GM18498 (cell line): ENCODE results near the gene KRTAP5-3.

Experiments
- ATAC-seq: cut with Tn5 transposase; IDR thresholded peaks from one replicate; pipeline ENCODE4 v1.9.1; 2021; ENCODE audit warnings: mild to moderate bottlenecking, moderate library complexity; ENCODE audit not compliant: unreplicated experiment

KRTAP5-3 gene

GRCh38 chr11:1566381-1567051 is 41.7 kb downstream of the KRTAP5-3 start:
- ATAC-seq = no peak

GRCh38 chr11:1565904-1566247 is 42.4 kb downstream of the KRTAP5-3 start:
- no peak for ATAC-seq

DNA sequence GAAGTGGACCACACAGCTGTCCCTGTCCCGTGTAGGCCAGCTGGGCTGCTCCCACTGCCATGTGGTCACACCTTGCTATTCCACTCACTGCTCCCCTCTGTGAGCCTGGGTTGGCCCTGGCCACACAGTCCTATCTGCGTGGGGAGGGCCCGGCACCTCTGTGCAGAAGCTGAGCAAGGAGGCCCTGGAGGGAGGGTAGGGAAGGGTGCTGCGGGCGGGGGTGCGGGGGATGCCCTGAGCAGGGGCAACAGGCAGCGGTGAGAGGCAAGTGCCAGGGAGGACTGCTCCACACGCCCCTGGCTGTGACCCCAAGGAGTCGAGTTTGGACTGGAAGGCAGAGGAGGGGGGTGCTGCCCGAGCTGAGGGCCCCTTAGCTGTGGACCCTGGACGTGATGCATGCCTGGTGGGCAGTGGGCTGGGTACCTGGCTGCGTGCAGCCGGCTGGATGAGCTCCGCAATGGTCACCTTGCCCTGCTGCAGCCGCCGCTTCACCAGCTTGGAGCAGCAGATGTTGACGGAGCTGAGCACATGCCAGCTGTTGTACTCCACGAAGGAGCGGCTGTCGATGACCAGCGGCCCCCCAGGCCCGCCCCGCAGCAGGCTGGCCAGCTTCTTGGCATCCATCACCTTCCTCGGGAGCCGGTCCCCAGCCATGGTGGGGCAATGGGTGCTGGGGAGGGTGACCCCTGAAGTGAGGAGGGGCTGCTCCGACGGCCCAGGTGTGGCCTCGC is 42.9 kb downstream of the KRTAP5-3 start:
- ATAC-seq = no peak

DNA sequence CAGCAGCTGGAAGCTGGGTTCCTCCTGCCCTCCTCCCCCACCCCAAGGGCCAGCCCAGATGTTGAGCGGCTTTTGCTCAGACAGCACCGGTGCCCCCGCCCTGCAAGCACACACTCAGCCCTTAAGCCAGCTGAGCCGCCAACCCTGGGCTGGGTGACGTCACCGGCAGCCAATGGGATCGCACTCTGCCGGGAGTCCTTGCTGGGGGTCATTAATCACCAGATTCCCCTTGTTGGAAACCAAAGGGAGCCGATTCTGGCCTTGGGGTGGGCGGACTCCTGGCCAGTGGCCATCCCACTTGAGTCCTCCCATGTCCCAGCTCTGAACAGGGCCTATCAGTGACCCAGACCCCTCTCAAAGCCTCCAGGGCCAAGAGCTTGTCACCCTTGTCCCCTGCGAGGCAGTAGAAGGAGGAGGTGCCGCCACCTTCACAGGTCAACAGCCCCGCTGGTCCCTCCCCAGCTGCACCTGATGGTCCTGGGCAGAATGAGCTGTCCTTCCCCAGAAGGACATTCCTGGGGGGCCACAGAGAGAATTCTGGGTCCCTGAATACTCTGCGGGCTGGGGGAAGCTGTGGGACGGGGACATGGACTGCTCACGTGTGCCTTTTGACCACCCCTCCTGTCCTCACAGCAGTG is 43.6 kb downstream of the KRTAP5-3 start:
- ATAC-seq = no peak

DNA sequence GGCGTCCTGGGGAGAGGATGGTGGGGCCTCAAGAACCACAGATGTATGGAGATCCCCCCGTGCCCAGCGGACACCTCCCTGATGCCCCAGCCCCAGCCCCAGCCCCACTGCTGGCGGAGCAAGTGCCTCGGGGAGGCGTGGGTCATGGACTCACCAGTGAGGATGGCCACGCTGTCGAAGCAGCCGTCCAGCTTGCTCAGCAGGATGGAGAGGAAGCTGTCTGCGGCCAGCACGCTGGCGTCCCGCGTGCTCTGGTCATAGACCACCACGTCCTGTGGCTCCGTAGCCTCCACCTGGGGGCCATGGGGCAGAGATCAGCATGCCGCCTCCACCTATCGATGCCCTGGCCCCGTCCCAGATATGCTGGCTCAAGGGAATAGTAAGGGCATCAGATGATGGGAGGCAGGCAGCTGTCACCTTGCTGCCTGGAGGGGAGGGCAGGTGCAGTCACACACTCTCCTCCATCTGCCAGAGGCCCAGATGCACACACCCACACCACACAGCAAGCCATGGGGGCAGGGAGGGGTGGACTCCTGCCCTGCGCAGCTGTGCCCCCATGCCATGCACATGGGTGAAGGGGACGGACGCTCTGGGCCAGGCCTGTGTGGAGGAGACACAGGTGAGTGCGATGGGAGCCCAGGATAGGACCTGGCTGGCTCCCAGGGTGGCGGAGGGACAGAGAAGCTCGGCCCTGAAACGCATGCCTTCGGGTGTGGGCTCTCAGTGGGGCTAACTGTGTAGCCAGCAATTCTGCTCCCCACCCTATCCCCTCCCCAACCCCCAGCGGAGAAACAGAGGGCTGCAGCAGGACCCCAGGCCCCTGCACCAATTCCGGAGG is 44.3 kb downstream of the KRTAP5-3 start:
- ATAC-seq = no peak

DNA sequence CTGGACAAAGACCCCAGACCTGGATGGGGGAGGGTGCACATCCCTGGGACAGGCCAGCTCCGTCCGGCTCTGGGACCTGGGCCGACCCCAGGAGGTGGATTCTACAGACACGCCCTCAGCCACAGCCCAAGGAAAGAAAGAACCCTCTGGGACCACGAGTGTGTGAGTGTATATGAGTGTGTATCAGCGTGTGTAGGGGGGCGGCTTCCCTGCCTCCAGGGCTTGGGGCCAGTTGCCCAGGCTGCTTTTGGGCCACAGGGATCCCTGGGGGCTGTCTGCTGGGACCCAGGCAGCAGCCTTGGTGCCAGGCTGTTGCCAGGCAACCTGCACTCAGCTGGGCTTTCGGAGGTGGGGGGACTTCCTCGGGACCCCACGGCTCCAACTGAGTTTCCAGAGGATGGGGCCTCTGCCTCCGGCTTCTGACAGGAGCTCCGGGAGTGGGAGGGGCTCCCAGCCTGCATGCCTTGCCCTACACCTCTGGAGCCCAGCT is 45.1 kb downstream of the KRTAP5-3 start:
- ATAC-seq = no peak

DNA sequence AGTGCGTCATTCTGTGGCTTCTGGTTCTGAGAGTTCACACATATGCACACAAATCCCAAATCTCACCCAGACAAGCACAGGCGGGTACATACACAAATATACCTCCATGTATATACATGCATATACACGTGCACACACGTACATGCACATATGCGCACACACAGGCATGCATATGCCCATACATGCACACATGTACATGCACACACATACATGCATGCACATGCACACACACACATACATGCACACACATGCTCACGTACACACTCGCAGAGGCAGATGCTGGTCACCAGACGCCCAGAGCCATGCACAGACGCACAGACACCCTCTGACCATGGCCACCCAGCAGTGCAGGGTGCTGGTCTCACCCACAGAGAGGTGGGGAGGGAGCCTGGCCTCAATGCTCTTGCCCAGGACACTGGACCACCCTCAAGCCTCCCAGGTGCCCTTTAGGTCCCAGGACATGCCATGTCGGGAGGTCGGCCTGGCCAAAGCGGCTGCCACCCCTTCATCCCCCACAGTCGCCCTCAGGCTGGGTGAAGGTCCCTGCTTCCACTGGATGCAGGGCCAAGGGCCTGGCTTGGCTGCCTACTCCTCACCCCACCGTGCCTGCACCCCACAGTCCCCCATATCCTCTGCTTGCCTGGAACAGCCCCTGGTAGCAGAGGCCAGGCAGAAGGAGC is 45.7 kb downstream of the KRTAP5-3 start:
- no peak for ATAC-seq

DNA sequence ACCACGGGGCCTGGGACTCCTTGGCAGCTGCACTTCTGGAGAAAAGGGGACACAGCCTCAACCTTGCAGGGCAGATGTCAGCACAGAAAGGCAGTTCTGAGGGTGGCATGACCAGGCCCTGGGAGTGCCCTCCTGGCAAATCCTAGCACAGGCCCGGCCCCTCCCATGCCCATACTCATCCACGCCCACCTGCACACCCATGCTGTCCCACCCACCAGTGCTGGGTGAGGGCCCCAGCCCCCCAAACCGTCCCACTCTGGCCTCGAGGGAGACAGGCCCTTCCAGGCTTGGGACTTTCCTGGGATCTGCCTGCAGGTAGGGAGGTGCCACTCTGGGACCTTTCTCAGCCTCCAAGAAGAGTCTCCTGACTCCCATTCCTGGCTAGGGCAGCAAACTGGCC is 46.3 kb downstream of the KRTAP5-3 start:
- ATAC-seq = no peak

DNA sequence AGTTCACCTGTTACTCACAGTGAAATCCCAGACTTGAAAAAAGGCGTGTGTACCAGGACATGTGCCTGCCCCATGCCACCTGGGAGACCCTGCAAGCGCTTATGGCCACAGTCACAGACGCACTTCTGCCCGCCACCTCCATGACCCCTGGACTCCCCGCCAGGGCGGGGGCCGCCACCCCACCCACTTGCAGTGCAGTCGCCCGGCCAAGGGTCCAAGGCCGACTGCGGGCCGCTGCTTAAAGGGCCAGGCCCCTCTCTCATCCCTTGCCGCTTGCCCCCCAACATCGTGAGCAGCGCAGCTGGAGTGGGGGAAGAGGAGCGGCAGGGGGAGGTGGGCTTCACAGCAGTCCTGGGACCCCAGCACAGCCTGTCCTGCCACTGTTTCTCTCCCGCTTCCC is 47.0 kb downstream of the KRTAP5-3 start:
- no peak for ATAC-seq

DNA sequence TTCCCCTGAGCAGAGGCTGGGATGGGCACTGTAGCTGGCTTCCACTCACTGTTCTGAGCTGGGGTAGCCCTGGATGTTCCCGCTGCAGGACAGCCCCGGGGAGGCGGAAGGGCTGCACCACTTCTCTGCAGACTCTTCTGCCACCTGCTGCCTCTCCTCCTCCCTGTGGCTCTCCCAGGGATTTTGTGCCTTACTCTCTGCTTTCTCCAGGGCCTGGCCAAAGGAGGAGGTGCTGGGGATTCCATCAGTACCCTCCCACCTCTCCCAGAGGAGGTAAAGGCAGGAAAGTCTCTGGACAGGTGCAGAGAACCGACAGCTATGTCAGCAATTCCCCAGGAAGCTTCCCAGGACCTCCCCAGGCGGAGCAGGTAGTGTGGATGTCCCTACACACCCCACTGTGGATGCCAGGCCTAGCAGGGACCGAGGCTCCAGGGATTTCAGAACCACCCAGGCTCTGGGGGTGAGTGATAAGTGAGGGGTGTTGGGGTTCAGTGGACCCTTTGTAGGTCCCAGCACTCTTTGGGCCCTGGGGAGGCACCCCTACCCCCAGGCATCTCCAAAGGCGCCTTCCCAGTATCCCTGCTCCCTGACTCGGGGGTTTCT is 47.5 kb downstream of the KRTAP5-3 start:
- ATAC-seq = no peak

DNA sequence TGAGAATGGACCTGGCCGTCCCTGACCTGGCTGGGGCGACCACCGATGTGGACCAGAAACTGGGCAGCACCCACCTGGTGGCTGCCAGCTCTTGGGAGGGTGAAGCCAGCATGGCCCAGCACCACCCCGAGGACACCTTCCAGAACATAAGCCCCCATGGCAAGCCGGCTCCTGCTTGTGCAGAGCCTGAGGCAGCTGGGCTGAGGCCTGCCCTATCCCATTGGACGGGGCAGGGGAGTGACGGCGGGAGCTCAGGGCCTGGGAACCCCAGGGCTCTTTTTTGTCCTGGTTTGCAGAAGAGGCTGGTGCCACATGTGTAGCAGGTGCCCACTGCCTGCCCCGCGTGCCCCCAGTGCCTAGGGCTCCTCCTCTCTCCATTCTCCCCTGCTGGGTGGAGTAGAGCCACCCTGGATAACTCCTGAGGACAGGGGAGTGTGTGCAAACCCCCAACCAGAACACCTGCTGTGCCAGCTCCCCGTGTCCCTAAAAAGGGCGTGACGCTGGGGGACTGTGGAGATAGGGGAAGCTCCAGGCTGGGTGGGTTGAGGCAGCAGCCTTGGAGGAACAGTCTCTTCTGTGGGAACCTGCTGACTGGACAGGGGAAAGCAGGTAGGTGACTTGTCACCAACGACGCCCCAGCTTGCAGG is 48.1 kb downstream of the KRTAP5-3 start:
- no peak for ATAC-seq

GRCh38 chr11:1559111-1559951 is 48.9 kb downstream of the KRTAP5-3 start:
- no peak for ATAC-seq

- ATAC-seq = no peak
These were observed 49.5 kb downstream of the KRTAP5-3 start for GRCh38 chr11:1558775-1559110.

DNA sequence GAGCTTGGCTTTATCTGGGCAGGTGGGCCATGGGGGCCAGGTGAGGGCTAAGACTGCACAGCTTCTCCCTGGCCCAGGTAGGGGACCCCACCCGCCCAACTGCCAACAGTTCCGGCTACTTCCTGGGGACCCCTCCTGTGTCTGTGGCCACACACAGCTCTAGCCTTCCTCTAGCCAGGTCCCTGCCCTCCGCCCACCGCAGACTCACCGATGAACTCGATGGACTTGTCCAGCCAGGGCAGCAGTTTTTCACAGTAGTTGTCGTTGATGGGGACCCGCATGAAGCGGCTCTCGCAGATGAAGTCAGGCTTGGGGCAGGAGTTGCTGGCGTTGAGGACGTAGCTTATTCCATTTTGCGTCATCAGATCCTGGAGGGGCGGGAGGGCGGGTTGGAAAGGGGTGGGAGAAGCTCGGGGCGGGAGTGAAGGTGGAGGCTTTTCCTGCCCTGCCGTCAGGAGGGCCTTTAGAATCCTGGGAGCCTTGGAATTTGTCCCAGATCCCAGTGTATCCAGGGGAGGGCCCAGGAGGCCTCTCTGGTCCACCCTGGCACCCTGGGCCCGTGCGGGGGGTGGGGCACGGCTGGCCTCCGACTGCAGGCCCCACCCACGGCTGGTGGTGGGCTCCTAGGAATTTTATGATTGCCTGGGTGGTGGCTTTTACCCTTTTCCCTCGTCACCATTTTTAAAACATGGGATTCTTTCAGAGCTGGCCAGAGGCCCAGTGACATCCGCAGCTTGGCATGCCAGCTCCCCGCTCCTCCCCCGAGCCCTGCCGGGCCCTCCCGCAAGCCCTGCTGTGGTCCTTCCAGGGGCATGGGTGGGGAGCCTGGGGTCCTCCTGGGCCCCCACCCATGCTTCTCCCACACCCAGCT is 50.1 kb downstream of the KRTAP5-3 start:
- ATAC-seq = no peak
